ENCODE measurements around the gene APOBEC3A. TPM values are rescaled to one million over a fixed set of nuclear protein-coding genes. Genes with fewer than 3 reads are reported as not detected.

APOBEC3A gene
- total and polyA plus RNA-seq, 2 of the 8 experiments (the other 6 are each of a cell fraction or from before 2014, with no cell fraction given), result not detected

DNA sequence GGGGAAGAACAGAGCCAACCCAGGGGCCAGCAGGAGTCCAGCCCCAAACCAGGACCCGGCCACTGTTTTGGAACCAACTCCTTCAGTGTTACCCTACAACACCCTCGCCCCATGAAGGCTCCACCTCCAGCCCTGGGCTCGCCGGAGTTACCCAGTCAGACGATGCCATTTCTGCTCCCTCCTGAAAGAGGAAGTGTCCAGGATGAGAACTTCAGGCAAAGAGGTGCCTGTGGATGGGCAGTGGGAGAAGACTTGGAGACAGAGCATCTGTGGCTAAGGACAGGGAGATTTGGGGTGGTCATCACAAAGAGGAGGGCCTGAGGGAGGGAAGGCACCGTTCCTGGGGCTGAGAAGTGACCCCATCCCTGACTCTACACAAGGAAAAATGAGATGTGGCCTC, 38.7 kb downstream of the APOBEC3A start:
- H3K27me3 ChIP-seq (replicated peaks in 1 of 4; ENCODE audit: control insufficient read depth in 3 of 4, extremely low read depth in 1 of 4, insufficient read depth in 3 of 4, low read length in 3 of 4), result no peaks in the 10 kb centered on the region; a peak in 1 of 7 replicates
- H4K5ac ChIP-seq (ENCODE audit: insufficient read length, low read depth, low read length), result no peak overlapping the region
- no peak overlapping the region for H3K4me3 ChIP-seq (ENCODE audit: extremely low read depth in 1 of 4, insufficient read depth in 2 of 4, low read depth in 3 of 4, low read length in 4 of 4)
- H2AFZ ChIP-seq (ENCODE audit: low read length), result no peak overlapping the region
- H2BK12ac ChIP-seq (ENCODE audit: low read depth, low read length), result no peak overlapping the region
- H3K23me2 ChIP-seq (ENCODE audit: low read depth, low read length), result no peaks in the 10 kb centered on the region; the same call in 1 of the 2 replicates
- H2BK5ac ChIP-seq (ENCODE audit: low read depth, low read length), result no peak overlapping the region
- H4K8ac ChIP-seq (ENCODE audit: extremely low read depth, insufficient read depth, low read length), result no peak overlapping the region
- H2BK20ac ChIP-seq (ENCODE audit: low read length), result no peak overlapping the region
- H3K36me3 ChIP-seq (ENCODE audit: control insufficient read depth in 2 of 4, insufficient read depth in 4 of 4, low read length in 3 of 4), result no peaks in the 10 kb centered on the region
- H3K9ac ChIP-seq (replicated peaks in 1 of 4; ENCODE audit: extremely low read depth in 1 of 4, low read depth in 3 of 4, low read length in 3 of 4), result no peak overlapping the region
- no peak for FAIRE-seq
- H3K23ac ChIP-seq (ENCODE audit: insufficient read length), result no peak overlapping the region
- H3K4me1 ChIP-seq (replicated peaks in 1 of 4; ENCODE audit: control insufficient read depth in 3 of 4, insufficient read depth in 4 of 4, low read length in 3 of 4), result peaks cover 3 to 19% (median 4%) of the 10 kb centered on the region in 4 experiments; a peak in 6 of 7 replicates
- H3K4me2 ChIP-seq (ENCODE audit: insufficient read depth in 1 of 2, low read depth in 2 of 2, low read length in 2 of 2), result no peak overlapping the region
- peak overlapping the region; percentile 27 for H3K4ac ChIP-seq (replicated peaks; ENCODE audit: insufficient read length, low read depth, low read length)
- no peak overlapping the region for H3K14ac ChIP-seq (ENCODE audit: insufficient read length)
- H3K56ac ChIP-seq (replicated peaks; ENCODE audit: insufficient read length, low read depth, low read length), result no peak overlapping the region
- H2AK5ac ChIP-seq (ENCODE audit: low read depth, low read length), result no peak overlapping the region
- TF ChIP-seq KDM5A (IDR thresholded peaks at IDR 0.05; ENCODE audit: low read length) (no peak), BACH1 (IDR thresholded peaks at IDR 0.05; ENCODE audit: low read length) (no peak), CREB1 (IDR thresholded peaks at IDR 0.05) (no peak), KDM4A (IDR thresholded peaks at IDR 0.05; ENCODE audit: low read depth, low read length, severe bottlenecking) (no peak), CBX5 (IDR thresholded peaks at IDR 0.05; ENCODE audit: low read depth, low read length) (no peak), NANOG (IDR thresholded peaks at IDR 0.05; ENCODE audit: insufficient read depth, low read depth, low read length, poor library complexity, severe bottlenecking) (no peak)
- H4K20me1 ChIP-seq (replicated peaks in 1 of 2; ENCODE audit: control insufficient read depth in 1 of 2, insufficient read depth in 2 of 2, low read length in 2 of 2), result no peaks in the 10 kb centered on the region
- POLR2A ChIA-PET (ENCODE audit: partially characterized antibody), result no interaction called here
- no peak for DNase-seq (ENCODE audit: low read depth in 1 of 2, low spot score in 2 of 2)
- no peak overlapping the region for H3K18ac ChIP-seq (ENCODE audit: extremely low read depth, low read length)
- H3K27ac ChIP-seq (ENCODE audit: low read depth, low read length), result no peak overlapping the region
- no peaks in the 10 kb centered on the region for H3K79me2 ChIP-seq (ENCODE audit: control insufficient read depth in 1 of 2, insufficient read depth in 2 of 2, low read length in 2 of 2)
- no peaks in the 10 kb centered on the region for H3K79me1 ChIP-seq (ENCODE audit: low read depth, low read length)
- CTCF ChIA-PET (ENCODE audit: partially characterized antibody), result interaction anchor here (0.7 to 3.0 kb wide), 4 partner anchors 11 to 254 kb away, joined by 3 to 14 read pairs (median 4); no protein-coding TSS in a partner anchor
- H2BK15ac ChIP-seq (ENCODE audit: low read length), result no peak overlapping the region
- 98% methylated on average over 6 of the region's 6 CpGs; no CpG with 5 or more reads in 1 of the 2 experiments for WGBS, 2 experiments (ENCODE audit: extremely low coverage in 1 of 2, insufficient coverage in 1 of 2, insufficient read length in 1 of 2, insufficient replicate concordance in 2 of 2, low coverage in 1 of 2, low lambda C conversion rate in 2 of 2, missing lambda C conversion rate in 1 of 2)
- H3K9me3 ChIP-seq (ENCODE audit: insufficient read depth in 2 of 2, low read depth in 1 of 2, low read length in 1 of 2), result no peaks in the 10 kb centered on the region
- peak overlapping the region; percentile 15 for H4K91ac ChIP-seq (replicated peaks; ENCODE audit: insufficient read length, low read length)
- no peak overlapping the region for H2BK120ac ChIP-seq (replicated peaks; ENCODE audit: low read depth, low read length)
